H9 (cell line): ENCODE results near the gene ANKRD44. TPM values are rescaled to one million over a fixed set of nuclear protein-coding genes. Genes with fewer than 3 reads are reported as not detected.

Experiments used
- DNase-seq: peaks from one replicate; pipeline ENCODE4 v3.0.0-alpha.2; 2017
- H2AFZ ChIP-seq: one replicate; pipeline ENCODE4 v1.6.1; 2013; ENCODE audit warnings: mild to moderate bottlenecking, low read length, control low read depth, moderate library complexity
- H2AK5ac ChIP-seq: 2 replicates; pipeline ENCODE4 v1.6.1; 2013; ENCODE audit warnings: low read length, control low read depth, mixed read lengths; ENCODE audit not compliant: insufficient read length
- H2BK120ac ChIP-seq: one replicate; pipeline ENCODE4 v1.6.1; 2013; ENCODE audit warnings: low read depth, mild to moderate bottlenecking, low read length, control low read depth, inconsistent platforms; ENCODE audit not compliant: poor library complexity, severe bottlenecking
- H2BK12ac ChIP-seq: 2 replicates; pipeline ENCODE4 v1.6.1; 2013; ENCODE audit warnings: low read length, control low read depth, mixed read lengths, low read depth; ENCODE audit not compliant: insufficient read length
- H2BK15ac ChIP-seq: 2 replicates; pipeline ENCODE4 v1.6.1; 2013; ENCODE audit warnings: low read depth, low read length, control low read depth
- H2BK20ac ChIP-seq: one replicate; pipeline ENCODE4 v1.6.1; 2013; ENCODE audit warnings: low read depth, mild to moderate bottlenecking, low read length, control low read depth, inconsistent platforms; ENCODE audit not compliant: poor library complexity, severe bottlenecking
- H2BK5ac ChIP-seq: 2 replicates; pipeline ENCODE4 v1.6.1; 2013; ENCODE audit warnings: low read length, control low read depth, mixed read lengths; ENCODE audit not compliant: insufficient read length
- H3K14ac ChIP-seq: 2 replicates; pipeline ENCODE4 v1.6.1; 2013; ENCODE audit warnings: low read length, control low read depth; ENCODE audit not compliant: insufficient read depth
- H3K18ac ChIP-seq: 2 replicates; pipeline ENCODE4 v1.6.1; 2013; ENCODE audit warnings: low read depth, mild to moderate bottlenecking, mixed read lengths, low read length, control low read depth; ENCODE audit not compliant: insufficient read length
- H3K23ac ChIP-seq: 2 replicates; pipeline ENCODE4 v1.6.1; 2013; ENCODE audit warnings: low read length, control low read depth, mixed read lengths, low read depth; ENCODE audit not compliant: insufficient read length
- H3K23me2 ChIP-seq: 2 replicates; pipeline ENCODE4 v1.6.1; 2013; ENCODE audit warnings: low read depth, mild to moderate bottlenecking, mixed read lengths, low read length, control low read depth; ENCODE audit not compliant: insufficient read length, poor library complexity, severe bottlenecking
- H3K27ac ChIP-seq: 2 replicates; pipeline ENCODE4 v1.5.1; 2013; ENCODE audit warnings: low read length, control low read depth, mixed read lengths, low read depth; ENCODE audit not compliant: insufficient read length
- H3K27me3 ChIP-seq: 2 replicates; pipeline ENCODE4 v1.6.1; 2013; ENCODE audit warnings: low read length, control low read depth, inconsistent platforms; ENCODE audit not compliant: insufficient read depth
- H3K4ac ChIP-seq: 2 replicates; pipeline ENCODE4 v1.6.1; 2013; ENCODE audit warnings: low read depth, mild to moderate bottlenecking, control low read depth, inconsistent platforms, low read length, moderate library complexity
- H3K4me1 ChIP-seq: 2 replicates; pipeline ENCODE4 v1.6.1; 2013; ENCODE audit warnings: low read length, control low read depth, inconsistent platforms; ENCODE audit not compliant: insufficient read depth
- H3K4me2 ChIP-seq: 2 replicates; pipeline ENCODE4 v1.6.1; 2013; ENCODE audit warnings: low read length, control low read depth, mixed read lengths; ENCODE audit not compliant: insufficient read length, insufficient read depth
- H3K56ac ChIP-seq: 2 replicates; pipeline ENCODE4 v1.6.1; 2013; ENCODE audit warnings: low read depth, mild to moderate bottlenecking, mixed read lengths, low read length, control low read depth; ENCODE audit not compliant: insufficient read length
- H3K79me1 ChIP-seq: 2 replicates; pipeline ENCODE4 v1.6.1; 2013; ENCODE audit warnings: low read depth, mild to moderate bottlenecking, moderate library complexity, low read length, control low read depth, inconsistent platforms; ENCODE audit not compliant: insufficient read depth, poor library complexity, severe bottlenecking
- H3K79me2 ChIP-seq: 2 replicates; pipeline ENCODE4 v1.6.1; 2013; ENCODE audit warnings: low read length, control low read depth, inconsistent platforms; ENCODE audit not compliant: insufficient read depth
- H3K9ac ChIP-seq: 2 replicates; pipeline ENCODE4 v1.6.1; 2013; ENCODE audit warnings: low read length, control low read depth, mixed read lengths; ENCODE audit not compliant: insufficient read length; ENCODE audit errors: extremely low read depth
- H3K9me3 ChIP-seq: one replicate; pipeline ENCODE4 v1.6.1; 2013; ENCODE audit warnings: low read depth, low read length, inconsistent platforms; ENCODE audit not compliant: control insufficient read depth
- H3T11ph ChIP-seq: one replicate; pipeline ENCODE4 v1.6.1; 2013; ENCODE audit warnings: mild to moderate bottlenecking, low read length, control low read depth, inconsistent platforms
- H4K20me1 ChIP-seq: one replicate; pipeline ENCODE4 v1.6.1; 2013; ENCODE audit not compliant: control insufficient read depth, insufficient read length, insufficient read depth
- H4K5ac ChIP-seq: 2 replicates; pipeline ENCODE4 v1.6.1; 2013; ENCODE audit warnings: low read depth, mild to moderate bottlenecking, mixed read lengths, low read length, control low read depth; ENCODE audit not compliant: insufficient read length
- H4K8ac ChIP-seq: replicated peaks from 2 replicates; pipeline ENCODE4 v1.6.1; 2013; ENCODE audit warnings: low read length, control low read depth, mixed read lengths, low read depth; ENCODE audit not compliant: insufficient read length
- H4K91ac ChIP-seq: 2 replicates; pipeline ENCODE4 v1.6.1; 2013; ENCODE audit warnings: low read depth, mild to moderate bottlenecking, moderate library complexity, mixed read lengths, low read length, control low read depth; ENCODE audit not compliant: insufficient read length
- H3K27ac Mint-ChIP-seq, 3 experiments: 2 replicates in 2 of 3; 3 replicates in 1 of 3; pipeline ENCODE4 v1.8.0; 2020 to 2021; ENCODE audit warnings: mixed read lengths in 3 of 3, mild to moderate bottlenecking in 1 of 3, moderate library complexity in 1 of 3
- H3K27me3 Mint-ChIP-seq: 2 replicates; pipeline ENCODE4 v1.8.0; 2021; ENCODE audit warnings: low read depth, mild to moderate bottlenecking, moderate library complexity, mixed read lengths
- H3K36me3 Mint-ChIP-seq, 3 experiments: 2 replicates in 2 of 3; 3 replicates in 1 of 3; pipeline ENCODE4 v1.8.0; 2020 to 2021; ENCODE audit warnings: low read depth in 3 of 3, mixed read lengths in 3 of 3; ENCODE audit not compliant: insufficient read depth in 1 of 3
- H3K4me1 Mint-ChIP-seq, 2 experiments: 2 replicates each; pipeline ENCODE4 v1.8.0; 2020; ENCODE audit warnings: mixed read lengths in 2 of 2
- H3K4me3 Mint-ChIP-seq, 2 experiments: 2 replicates in 1 of 2; 3 replicates in 1 of 2; pipeline ENCODE4 v1.8.0; 2020 to 2021; ENCODE audit warnings: mild to moderate bottlenecking in 2 of 2, mixed read lengths in 2 of 2, moderate library complexity in 1 of 2
- H3K9me3 Mint-ChIP-seq, 2 experiments: 2 replicates in 1 of 2; 3 replicates in 1 of 2; pipeline ENCODE4 v1.8.0; 2020; ENCODE audit warnings: mild to moderate bottlenecking in 2 of 2, mixed read lengths in 2 of 2, moderate library complexity in 1 of 2
- CTCF ChIP-seq: fragments of 200-600 bp; sonication (generic); conservative IDR thresholded peaks from 3 replicates; pipeline ENCODE4 v1.8.0; 2021; ENCODE audit warnings: antibody characterized with exemption, mild to moderate bottlenecking
- WGBS: extraction: QIAGEN DNeasy Blood & Tissue Kit; methylation state at CpG from one replicate; pipeline ENCODE4 v1.1.7; 2013; ENCODE audit warnings: missing lambda C conversion rate, low lambda C conversion rate, mixed read lengths; ENCODE audit not compliant: insufficient read length; ENCODE audit errors: extremely low coverage; 5-methylcytosine and 5-hydroxymethylcytosine counted together
- total RNA-seq: library from RNA; stranded (reverse); gene quantifications from 2 replicates; pipeline ENCODE4 v1.2.1, GENCODE V29; 2021

The ANKRD44 gene
- total RNA-seq, 1 experiment from 2014 or later, result 1.9 TPM

GRCh38 chr2:197102231-197102630 is 208.3 kb downstream of the ANKRD44 start:
- Histone ChIP-seq H4K20me1 (no peaks in the 10 kb centered on the region), H3K79me2 (no peaks in the 10 kb centered on the region), H2AFZ (no peak overlapping the region), H3K18ac (no peak overlapping the region), H4K8ac (no peak overlapping the region), H3K23ac (no peak overlapping the region), H3K27ac (no peak overlapping the region), H2BK5ac (no peak overlapping the region), H3K4me1 (no peaks in the 10 kb centered on the region), H2BK120ac (no peak overlapping the region), H3K4me2 (no peak overlapping the region), H2BK15ac (no peak overlapping the region), H3K79me1 (no peaks in the 10 kb centered on the region), H3K9me3 (no peaks in the 10 kb centered on the region), H3K23me2 (no peaks in the 10 kb centered on the region), H2AK5ac (no peak overlapping the region), H4K5ac (no peak overlapping the region), H3T11ph (no peak overlapping the region), H4K91ac (no peak overlapping the region), H3K9ac (no peak overlapping the region), H3K27me3 (no peaks in the 10 kb centered on the region), H3K4ac (no peak overlapping the region), H3K14ac (no peak overlapping the region), H2BK20ac (no peak overlapping the region), H3K56ac (no peak overlapping the region), H2BK12ac (no peak overlapping the region)
- Mint-ChIP-seq H3K4me3 (no peak overlapping the region), H3K27ac (no peak overlapping the region), H3K9me3 (no peaks in the 10 kb centered on the region), H3K27me3 (no peaks in the 10 kb centered on the region), H3K36me3 (no peaks in the 10 kb centered on the region), H3K4me1 (peaks cover 2 to 7% of the 10 kb centered on the region in 2 experiments; a peak in 3 of 4 replicates)
- no peak for TF ChIP-seq CTCF
- no peak for DNase-seq
- no CpG with 5 or more reads among the region's 1 CpG for WGBS
